ENCODE results near the gene FCHSD2.

Gene FCHSD2

GRCh38 chr11:72968390-72968789 is 173.7 kb downstream of the FCHSD2 start:
- no peak for TF ChIP-seq CTCF (IDR thresholded peaks at IDR 0.05; ENCODE audit: low read depth, low read length, missing control alignments)
- DNase-seq (ENCODE audit: low read depth) = no peak
- in situ Hi-C loops (cut with HindIII; ENCODE audit: low sequenced_read_pairs) = no loop called here
- H3K4me3 ChIP-seq (ENCODE audit: low read depth, low read length) = no peak overlapping the region

- no peak for TF ChIP-seq CTCF (IDR thresholded peaks at IDR 0.05; ENCODE audit: low read depth, low read length, missing control alignments)
- DNase-seq (ENCODE audit: low read depth) = no peak
- in situ Hi-C loops (cut with HindIII; ENCODE audit: low sequenced_read_pairs) = no loop called here
- no peak overlapping the region for H3K4me3 ChIP-seq (ENCODE audit: low read depth, low read length)
These were observed 176.4 kb downstream of the FCHSD2 start for GRCh38 chr11:72965672-72966071.

- H3K4me3 ChIP-seq (ENCODE audit: low read depth, low read length) = no peak overlapping the region
- no peak for DNase-seq (ENCODE audit: low read depth)
- in situ Hi-C loops (cut with HindIII; ENCODE audit: low sequenced_read_pairs) = no loop called here
- no peak for TF ChIP-seq CTCF (IDR thresholded peaks at IDR 0.05; ENCODE audit: low read depth, low read length, missing control alignments)
These were observed 179.4 kb downstream of the FCHSD2 start for GRCh38 chr11:72962717-72963116.

- TF ChIP-seq CTCF (IDR thresholded peaks at IDR 0.05; ENCODE audit: low read depth, low read length, missing control alignments) = no peak
- DNase-seq (ENCODE audit: low read depth) = no peak
- no peak overlapping the region for H3K4me3 ChIP-seq (ENCODE audit: low read depth, low read length)
- in situ Hi-C loops (cut with HindIII; ENCODE audit: low sequenced_read_pairs) = no loop called here
These were observed 180.0 kb downstream of the FCHSD2 start for GRCh38 chr11:72962084-72962483.

GRCh38 chr11:72959998-72960731 is 182.0 kb downstream of the FCHSD2 start:
- no peak overlapping the region for H3K4me3 ChIP-seq (ENCODE audit: low read depth, low read length)
- TF ChIP-seq CTCF (IDR thresholded peaks at IDR 0.05; ENCODE audit: low read depth, low read length, missing control alignments) = no peak
- DNase-seq (ENCODE audit: low read depth) = no peak
- in situ Hi-C loops (cut with HindIII; ENCODE audit: low sequenced_read_pairs) = no loop called here

- in situ Hi-C loops (cut with HindIII; ENCODE audit: low sequenced_read_pairs) = no loop called here
- H3K4me3 ChIP-seq (ENCODE audit: low read depth, low read length) = no peak overlapping the region
- TF ChIP-seq CTCF (IDR thresholded peaks at IDR 0.05; ENCODE audit: low read depth, low read length, missing control alignments) = no peak
- DNase-seq (ENCODE audit: low read depth) = no peak
These were observed 183.3 kb downstream of the FCHSD2 start for GRCh38 chr11:72958791-72959190.

Data from astrocyte of the cerebellum (primary cell).